Liver (tissue), 9 donors: ENCODE measurements around the gene NR1D2. TPM values are rescaled to one million over a fixed set of nuclear protein-coding genes. Genes with fewer than 3 reads are reported as not detected.

Experiments
- DNase-seq: peaks from one replicate; pipeline ENCODE4 v3.0.0-alpha.2; 2017; ENCODE audit warnings: low spot score
- H3K27ac ChIP-seq, 2 donors: one replicate each; pipeline ENCODE4 v1.7.0; 2013; ENCODE audit warnings: inconsistent platforms in 2 of 2, low read length in 2 of 2, control low read depth in 1 of 2, low read depth in 1 of 2, mild to moderate bottlenecking in 1 of 2
- H3K27me3 ChIP-seq, 4 donors: one replicate each; pipeline versions ENCODE4 v1.6.1 to v1.7.0; 2013; ENCODE audit warnings: low read length in 3 of 4, inconsistent platforms in 1 of 4, mild to moderate bottlenecking in 1 of 4, moderate library complexity in 1 of 4; ENCODE audit not compliant: control insufficient read depth in 4 of 4, insufficient read depth in 4 of 4
- H3K36me3 ChIP-seq, 4 donors: one replicate each; pipeline versions ENCODE4 v1.6.1 to v1.7.0; 2013; ENCODE audit warnings: low read length in 3 of 4, mild to moderate bottlenecking in 3 of 4, low read depth in 1 of 4, moderate library complexity in 1 of 4; ENCODE audit not compliant: control insufficient read depth in 4 of 4, insufficient read depth in 3 of 4
- H3K4me1 ChIP-seq, 4 donors: one replicate each; pipeline versions ENCODE4 v1.6.1 to v1.7.0; 2013; ENCODE audit warnings: low read length in 3 of 4, mild to moderate bottlenecking in 3 of 4, moderate library complexity in 1 of 4; ENCODE audit not compliant: control insufficient read depth in 4 of 4, insufficient read depth in 4 of 4
- H3K4me3 ChIP-seq, 3 donors: one replicate each; pipeline versions ENCODE4 v1.6.1 to v1.7.0; 2013; ENCODE audit warnings: low read length in 3 of 3, control low read depth in 1 of 3, low read depth in 1 of 3, mild to moderate bottlenecking in 1 of 3
- H3K9ac ChIP-seq, 2 donors: one replicate each; pipeline ENCODE4 v1.7.0; 2013; ENCODE audit warnings: low read length in 2 of 2, mild to moderate bottlenecking in 2 of 2, moderate library complexity in 2 of 2, control low read depth in 1 of 2, low read depth in 1 of 2
- H3K9me3 ChIP-seq, 4 donors: one replicate each; pipeline versions ENCODE4 v1.6.1 to v1.7.0; 2013; ENCODE audit warnings: low read length in 3 of 4; ENCODE audit not compliant: control insufficient read depth in 4 of 4
- ATF3 ChIP-seq: IDR thresholded peaks from 2 replicates; pipeline ENCODE4 v1.6.1; 2016; ENCODE audit warnings: antibody characterized with exemption
- CTCF ChIP-seq: fragments of 150-350 bp; IDR thresholded peaks from 2 replicates; pipeline ENCODE4 v1.5.1; 2017; ENCODE audit warnings: improper control_type of control experiment, low read depth, low read length; ENCODE audit not compliant: missing input control
- EGR1 ChIP-seq, 2 donors: IDR thresholded peaks; 2 replicates each; pipeline ENCODE4 v1.6.1; 2016 to 2018; ENCODE audit warnings: antibody characterized with exemption in 2 of 2, low read depth in 2 of 2
- GABPA ChIP-seq, 2 donors: IDR thresholded peaks in 1 of 2; conservative IDR thresholded peaks in 1 of 2; 2 replicates each; pipeline ENCODE4 v1.6.1; 2016; ENCODE audit warnings: antibody characterized with exemption in 2 of 2, mild to moderate bottlenecking in 1 of 2, moderate library complexity in 1 of 2
- HNF4A ChIP-seq, 2 donors: conservative IDR thresholded peaks; 2 replicates each; pipeline ENCODE4 v1.6.1; 2016; ENCODE audit warnings: antibody characterized with exemption in 2 of 2, mild to moderate bottlenecking in 2 of 2
- JUND ChIP-seq, 2 donors: IDR thresholded peaks; 2 replicates each; pipeline ENCODE4 v1.6.1; 2016; ENCODE audit warnings: antibody characterized with exemption in 2 of 2
- NR2F2 ChIP-seq: IDR thresholded peaks from 2 replicates; pipeline ENCODE4 v1.6.1; 2016; ENCODE audit warnings: antibody characterized with exemption
- RAD21 ChIP-seq, 2 donors: IDR thresholded peaks; 2 replicates each; pipeline ENCODE4 v1.6.1; 2016; ENCODE audit warnings: antibody characterized with exemption in 2 of 2, mild to moderate bottlenecking in 2 of 2
- RXRA ChIP-seq, 2 donors: IDR thresholded peaks; 2 replicates each; pipeline ENCODE4 v1.6.1; 2017 to 2018; ENCODE audit warnings: antibody characterized with exemption in 2 of 2, mild to moderate bottlenecking in 1 of 2
- YY1 ChIP-seq: IDR thresholded peaks from 2 replicates; pipeline ENCODE4 v1.6.1; 2016; ENCODE audit warnings: antibody characterized with exemption, mild to moderate bottlenecking
- WGBS: extraction: QIAGEN DNeasy Blood & Tissue Kit; methylation state at CpG from one replicate; pipeline ENCODE4 v1.1.7; 2013; 5-methylcytosine and 5-hydroxymethylcytosine counted together
- polyA plus RNA-seq, 2 donors: library from polyadenylated mRNA; stranded (reverse) in 1 of 2; unstranded in 1 of 2; fragments of 200-250 nt in 1 of 2; fragments of >200 nt in 1 of 2; fragmentation: Nextera tagmentation in 1 of 2; extraction: Ambion mirVana in 1 of 2; gene quantifications; one replicate each; pipeline versions ENCODE4 v1.2.1 to v1.2.3, GENCODE V29; 2013 to 2015
- total RNA-seq, 2 donors: library from RNA; depleted of rRNA; stranded (reverse); fragments of >200 nt; gene quantifications; one replicate each; pipeline ENCODE4 v1.2.3, GENCODE V29; 2014
- TF ChIP-seq, protein P1 (sequence below): IDR thresholded peaks from 2 replicates; pipeline ENCODE4 v1.6.1; 2016; ENCODE audit warnings: antibody characterized with exemption
- donor health status: healthy.
- donor health status: healthy.
- donor health status: healthy.
- donor health status: healthy.
- donor health status: healthy.

The NR1D2 gene
- total and polyA plus RNA-seq, 4 donors, result 7.3 to 25.5 (median 9.2) TPM

DNA sequence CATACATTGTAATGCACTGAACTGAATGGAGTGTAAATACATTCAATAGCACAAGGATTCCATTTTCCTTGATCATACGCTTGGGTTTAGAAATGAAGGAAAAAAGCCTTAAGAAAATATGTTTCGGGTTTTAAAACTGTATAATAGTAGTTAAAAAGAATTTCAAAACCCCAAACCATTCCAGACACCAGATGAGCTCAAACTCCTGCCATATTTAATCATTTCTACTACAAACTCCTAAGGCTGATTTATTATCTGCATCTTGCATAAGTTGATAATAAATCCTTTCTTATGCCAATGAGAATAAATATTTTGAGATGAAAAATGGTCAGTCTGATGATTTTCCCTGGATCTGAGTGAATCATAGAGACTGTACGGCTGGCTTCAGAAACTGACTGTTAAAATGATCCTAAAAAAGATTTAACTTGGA lies 51.0 kb downstream of the NR1D2 start:
- Histone ChIP-seq H3K27ac (no peak overlapping the region), H3K4me3 (no peak overlapping the region), H3K9ac (no peak overlapping the region), H3K27me3 (no peaks in the 10 kb centered on the region), H3K9me3 (no peaks in the 10 kb centered on the region), H3K36me3 (no peaks in the 10 kb centered on the region), H3K4me1 (no peaks in the 10 kb centered on the region)
- 93% methylated on average over 3 of the region's 3 CpGs for WGBS
- TF ChIP-seq NR2F2 (no peak), HNF4A (conservative IDR thresholded peaks at IDR 0.05) (no peak), GABPA (IDR thresholded peaks at IDR 0.05 in 1 of 2, conservative IDR thresholded peaks at IDR 0.05 in 1 of 2) (no peak), CTCF (no peak), YY1 (no peak)
- TF ChIP-seq, protein P1, sequence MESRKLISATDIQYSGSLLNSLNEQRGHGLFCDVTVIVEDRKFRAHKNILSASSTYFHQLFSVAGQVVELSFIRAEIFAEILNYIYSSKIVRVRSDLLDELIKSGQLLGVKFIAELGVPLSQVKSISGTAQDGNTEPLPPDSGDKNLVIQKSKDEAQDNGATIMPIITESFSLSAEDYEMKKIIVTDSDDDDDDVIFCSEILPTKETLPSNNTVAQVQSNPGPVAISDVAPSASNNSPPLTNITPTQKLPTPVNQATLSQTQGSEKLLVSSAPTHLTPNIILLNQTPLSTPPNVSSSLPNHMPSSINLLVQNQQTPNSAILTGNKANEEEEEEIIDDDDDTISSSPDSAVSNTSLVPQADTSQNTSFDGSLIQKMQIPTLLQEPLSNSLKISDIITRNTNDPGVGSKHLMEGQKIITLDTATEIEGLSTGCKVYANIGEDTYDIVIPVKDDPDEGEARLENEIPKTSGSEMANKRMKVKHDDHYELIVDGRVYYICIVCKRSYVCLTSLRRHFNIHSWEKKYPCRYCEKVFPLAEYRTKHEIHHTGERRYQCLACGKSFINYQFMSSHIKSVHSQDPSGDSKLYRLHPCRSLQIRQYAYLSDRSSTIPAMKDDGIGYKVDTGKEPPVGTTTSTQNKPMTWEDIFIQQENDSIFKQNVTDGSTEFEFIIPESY, result no peak
- no peak for DNase-seq

DNA sequence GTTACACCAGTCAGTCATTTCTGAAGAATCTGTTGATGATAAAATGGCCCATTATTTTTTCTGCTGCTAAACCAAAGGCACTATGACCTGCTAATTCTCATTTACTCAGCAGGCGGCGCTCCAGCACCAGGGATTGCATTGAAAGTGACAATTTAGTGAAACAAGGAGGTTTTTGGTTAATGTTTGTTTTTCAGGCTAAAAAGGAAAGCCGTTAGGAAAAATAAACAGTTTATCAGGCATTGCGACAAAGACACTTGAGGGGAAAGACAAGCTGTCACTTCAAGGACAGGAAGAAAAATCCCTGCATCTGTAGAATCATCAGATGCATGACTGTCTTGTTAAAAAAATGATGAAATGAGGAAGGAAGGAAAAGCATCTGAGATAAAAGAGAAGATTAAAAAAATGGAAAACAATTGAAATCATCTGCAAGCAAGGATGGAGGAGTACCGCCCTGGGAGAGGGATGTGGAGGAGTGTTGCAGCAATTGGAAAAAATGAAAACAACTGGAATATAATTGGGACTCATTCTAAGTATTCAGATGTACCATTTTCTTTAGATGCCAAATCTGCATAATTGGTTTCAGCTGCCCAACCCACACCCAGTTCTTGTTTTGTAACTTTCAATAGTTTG lies 54.0 kb downstream of the NR1D2 start:
- 5% methylated on average over 5 of the region's 5 CpGs for WGBS
- DNase-seq, result peak; percentile 76
- no peak overlapping the region for H3K4me3 ChIP-seq
- H3K27ac ChIP-seq, result no peak overlapping the region
- H3K9ac ChIP-seq, result no peak overlapping the region
- H3K27me3 ChIP-seq, result no peaks in the 10 kb centered on the region
- TF ChIP-seq EGR1 (IDR thresholded peaks at IDR 0.05; ENCODE audit: low read depth in 2 of 2), result no peak
- TF ChIP-seq RAD21 (IDR thresholded peaks at IDR 0.05), result peak; percentile 98 to 99
- TF ChIP-seq RXRA (IDR thresholded peaks at IDR 0.05), result peak in 1 of 2 donors; percentile 16
- peak; percentile 96 for TF ChIP-seq CTCF
- no peaks in the 10 kb centered on the region for H3K4me1 ChIP-seq
- no peaks in the 10 kb centered on the region for H3K36me3 ChIP-seq
- H3K9me3 ChIP-seq, result no peaks in the 10 kb centered on the region

- TF ChIP-seq RXRA (IDR thresholded peaks at IDR 0.05), result no peak
- TF ChIP-seq EGR1 (IDR thresholded peaks at IDR 0.05; ENCODE audit: low read depth in 2 of 2), result no peak
- no peak for TF ChIP-seq ATF3
- TF ChIP-seq, protein P1, result no peak
- TF ChIP-seq JUND (IDR thresholded peaks at IDR 0.05), result no peak
- Histone ChIP-seq H3K4me3 (no peak overlapping the region), H3K9ac (no peak overlapping the region), H3K27ac (no peak overlapping the region), H3K9me3 (no peaks in the 10 kb centered on the region), H3K36me3 (no peaks in the 10 kb centered on the region), H3K4me1 (no peaks in the 10 kb centered on the region), H3K27me3 (no peaks in the 10 kb centered on the region)
- no peak for DNase-seq
- WGBS, result 92% methylated on average over 4 of the region's 4 CpGs
Observed at GRCh38 chr3:24002129-24002528, 57.0 kb downstream of the NR1D2 start.
